Liver (tissue), 3 donors: ENCODE measurements around the gene EMP3.

ENCODE experiments used
- ATF3 ChIP-seq: IDR thresholded peaks from 2 replicates; pipeline ENCODE4 v1.6.1; 2016; ENCODE audit warnings: antibody characterized with exemption
- CTCF ChIP-seq: fragments of 150-350 bp; IDR thresholded peaks from 2 replicates; pipeline ENCODE4 v1.5.1; 2017; ENCODE audit warnings: improper control_type of control experiment, low read depth, low read length; ENCODE audit not compliant: missing input control
- EGR1 ChIP-seq, 2 donors: IDR thresholded peaks; 2 replicates each; pipeline ENCODE4 v1.6.1; 2016 to 2018; ENCODE audit warnings: antibody characterized with exemption in 2 of 2, low read depth in 2 of 2
- FOXA1 ChIP-seq: IDR thresholded peaks from 2 replicates; pipeline ENCODE4 v1.6.1; 2016; ENCODE audit warnings: antibody characterized with exemption
- GABPA ChIP-seq, 2 donors: IDR thresholded peaks in 1 of 2; conservative IDR thresholded peaks in 1 of 2; 2 replicates each; pipeline ENCODE4 v1.6.1; 2016; ENCODE audit warnings: antibody characterized with exemption in 2 of 2, mild to moderate bottlenecking in 1 of 2, moderate library complexity in 1 of 2
- HNF4A ChIP-seq, 2 donors: conservative IDR thresholded peaks; 2 replicates each; pipeline ENCODE4 v1.6.1; 2016; ENCODE audit warnings: antibody characterized with exemption in 2 of 2, mild to moderate bottlenecking in 2 of 2
- HNF4G ChIP-seq: IDR thresholded peaks from 2 replicates; pipeline ENCODE4 v1.6.1; 2016; ENCODE audit warnings: antibody characterized with exemption
- JUND ChIP-seq, 2 donors: IDR thresholded peaks; 2 replicates each; pipeline ENCODE4 v1.6.1; 2016; ENCODE audit warnings: antibody characterized with exemption in 2 of 2
- MAX ChIP-seq: IDR thresholded peaks from 2 replicates; pipeline ENCODE4 v1.6.1; 2016; ENCODE audit warnings: antibody characterized with exemption
- RAD21 ChIP-seq, 2 donors: IDR thresholded peaks; 2 replicates each; pipeline ENCODE4 v1.6.1; 2016; ENCODE audit warnings: antibody characterized with exemption in 2 of 2, mild to moderate bottlenecking in 2 of 2
- REST ChIP-seq: IDR thresholded peaks from 2 replicates; pipeline ENCODE4 v1.6.1; 2016; ENCODE audit warnings: antibody characterized with exemption, mild to moderate bottlenecking
- SP1 ChIP-seq: IDR thresholded peaks from 2 replicates; pipeline ENCODE4 v1.6.1; 2018; ENCODE audit warnings: antibody characterized with exemption, mild to moderate bottlenecking
- TAF1 ChIP-seq: conservative IDR thresholded peaks from 2 replicates; pipeline ENCODE4 v1.6.1; 2016; ENCODE audit warnings: antibody characterized with exemption, mild to moderate bottlenecking
- YY1 ChIP-seq: IDR thresholded peaks from 2 replicates; pipeline ENCODE4 v1.6.1; 2016; ENCODE audit warnings: antibody characterized with exemption, mild to moderate bottlenecking
- donor health status: healthy.
- donor health status: healthy.

- no peak for TF ChIP-seq YY1
- no peak for TF ChIP-seq ATF3
- no peak for TF ChIP-seq HNF4G
- no peak for TF ChIP-seq SP1
- TF ChIP-seq CTCF, result no peak
- no peak for TF ChIP-seq TAF1
- TF ChIP-seq JUND (IDR thresholded peaks at IDR 0.05), result no peak
- TF ChIP-seq FOXA1, result no peak
- no peak for TF ChIP-seq MAX
- no peak for TF ChIP-seq REST
- TF ChIP-seq RAD21 (IDR thresholded peaks at IDR 0.05), result no peak
- no peak for TF ChIP-seq GABPA (IDR thresholded peaks at IDR 0.05 in 1 of 2, conservative IDR thresholded peaks at IDR 0.05 in 1 of 2)
- no peak for TF ChIP-seq HNF4A (conservative IDR thresholded peaks at IDR 0.05)
- TF ChIP-seq EGR1 (IDR thresholded peaks at IDR 0.05; ENCODE audit: low read depth in 2 of 2), result no peak
Measured at GRCh38 chr19:48378194-48378570, 52.8 kb downstream of the EMP3 start.
